Suppressor macrophage (primary cell): ENCODE results near the gene KCNN3.

Experiments
- DNase-seq, 4 experiments: peaks; one replicate each; pipeline ENCODE4 v3.0.0-alpha.2; 2020 to 2022

The KCNN3 gene

DNA sequence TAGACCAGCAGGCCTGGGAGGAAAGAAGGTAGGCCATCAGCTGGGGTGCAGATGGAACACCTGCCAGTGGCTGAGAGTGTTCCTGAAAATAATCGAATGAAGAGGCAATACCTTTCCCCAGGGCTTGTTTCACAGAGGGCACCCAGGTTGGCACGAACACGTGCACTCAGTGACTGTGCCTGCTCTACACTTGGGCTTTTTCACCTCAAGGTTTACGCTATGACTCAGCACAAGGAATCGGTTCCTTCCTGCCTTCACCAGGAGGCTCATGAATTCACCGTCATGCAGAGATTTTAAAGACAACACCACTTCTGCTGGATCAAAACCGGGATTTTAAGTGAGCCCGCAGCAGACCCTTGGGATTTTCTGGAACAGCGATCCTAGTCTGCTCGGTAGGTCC is 143.6 kb downstream of the KCNN3 start:
- DNase-seq = peak in 2 of 4 experiments; percentile 14 to 28

DNA sequence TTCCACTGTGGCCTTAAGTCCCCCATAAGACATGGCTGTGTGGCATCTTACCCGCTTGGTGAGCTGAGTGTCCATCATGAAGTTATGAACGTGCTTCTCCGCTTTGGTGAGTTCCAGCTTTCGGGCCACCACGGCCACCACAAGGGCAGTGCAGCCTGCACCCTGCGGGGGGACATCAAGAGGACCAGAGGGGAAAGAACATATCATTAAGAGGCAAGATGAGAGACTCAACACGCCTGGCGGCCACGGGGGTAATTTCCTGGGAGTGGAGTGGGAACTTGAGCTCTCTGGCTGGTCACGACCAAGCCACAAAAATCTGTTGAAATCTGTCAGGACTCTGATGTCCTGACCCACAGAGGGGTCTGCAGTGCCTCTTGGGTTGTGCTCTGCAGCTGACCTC is 144.2 kb downstream of the KCNN3 start:
- DNase-seq = no peak

DNA sequence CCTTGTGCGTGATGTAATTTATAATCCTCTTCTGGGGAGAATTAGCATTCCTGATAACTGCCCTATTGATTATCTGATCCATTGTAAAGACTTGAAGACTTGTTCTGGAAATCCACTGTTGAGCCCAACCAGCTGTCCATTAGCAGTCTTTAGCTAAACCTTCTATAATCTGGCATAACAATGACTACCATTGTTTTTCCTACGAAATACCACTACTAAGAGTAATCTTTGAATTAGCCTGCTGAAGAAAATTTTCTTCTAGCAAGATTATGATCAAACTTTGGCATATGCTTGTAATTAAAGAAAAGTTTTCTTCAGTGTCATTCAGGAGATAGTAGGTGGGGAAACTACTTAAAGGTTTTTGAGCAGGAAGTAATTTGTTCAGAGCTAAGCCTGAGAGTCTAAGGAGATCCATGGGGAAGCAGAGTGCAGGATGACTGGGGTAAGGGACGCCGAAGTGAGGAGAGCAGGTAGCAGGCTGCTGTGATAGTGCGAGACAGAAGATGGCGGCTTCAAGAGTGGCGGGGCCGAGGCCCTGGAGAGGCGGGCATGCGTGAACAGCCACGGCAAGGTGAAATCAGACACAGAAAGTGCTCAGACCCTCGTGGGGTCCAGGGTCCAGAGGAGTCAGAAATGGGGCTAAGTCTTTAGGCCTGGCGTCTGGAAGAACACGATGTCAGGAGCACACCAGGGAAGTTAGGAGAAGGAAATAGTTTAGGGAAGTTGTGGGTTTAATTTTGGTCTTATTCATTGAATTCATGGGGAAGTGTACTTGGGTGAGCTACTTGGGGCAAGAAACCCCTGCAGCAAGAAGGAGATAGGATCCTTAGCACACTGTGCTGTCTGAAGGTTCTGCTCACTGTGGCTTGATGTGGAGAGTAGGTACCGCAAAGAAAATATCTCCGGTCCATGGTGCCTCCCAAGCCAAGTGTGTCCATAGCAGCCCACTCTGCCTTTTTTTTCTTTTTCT is 149.5 kb downstream of the KCNN3 start:
- peak; percentile 49 to 89 (median 70) for DNase-seq

DNA sequence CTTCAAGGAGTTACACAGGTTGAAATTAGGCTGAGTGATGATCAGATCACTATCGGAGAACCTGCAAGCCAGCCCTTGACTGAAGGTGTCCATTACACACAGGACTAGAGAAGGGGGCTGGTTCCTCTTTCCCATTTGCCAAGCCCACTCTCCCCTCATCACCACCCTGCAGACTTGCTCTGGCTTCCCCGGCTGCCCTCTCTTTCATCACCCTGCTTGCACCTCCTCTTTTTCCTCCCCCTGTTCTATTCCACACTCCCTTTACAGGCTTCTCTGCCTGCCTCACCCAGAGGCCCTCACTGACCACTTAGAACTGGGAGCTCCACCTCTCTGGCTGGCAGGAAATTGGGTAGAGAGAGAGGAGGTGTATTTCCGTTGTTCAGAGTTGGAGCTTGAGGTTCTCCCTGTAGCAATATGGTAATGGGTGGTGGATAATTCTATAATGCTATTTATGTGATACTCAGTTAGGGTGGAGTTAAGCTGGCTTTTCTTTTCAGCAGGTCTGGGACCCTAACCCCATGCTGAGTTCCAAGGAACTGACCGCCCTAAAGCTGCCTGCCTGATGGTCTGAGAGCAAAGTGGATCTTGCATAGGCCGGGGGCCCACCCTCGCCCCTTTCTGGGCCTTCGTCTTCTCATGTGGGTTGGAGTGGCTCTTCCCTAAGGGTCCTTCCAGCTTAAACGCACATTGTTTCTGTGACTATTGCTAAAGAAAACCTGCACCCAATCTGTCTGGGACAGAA is 150.3 kb downstream of the KCNN3 start:
- peak in 3 of 4 experiments; percentile 13 to 51 (median 44) for DNase-seq

DNA sequence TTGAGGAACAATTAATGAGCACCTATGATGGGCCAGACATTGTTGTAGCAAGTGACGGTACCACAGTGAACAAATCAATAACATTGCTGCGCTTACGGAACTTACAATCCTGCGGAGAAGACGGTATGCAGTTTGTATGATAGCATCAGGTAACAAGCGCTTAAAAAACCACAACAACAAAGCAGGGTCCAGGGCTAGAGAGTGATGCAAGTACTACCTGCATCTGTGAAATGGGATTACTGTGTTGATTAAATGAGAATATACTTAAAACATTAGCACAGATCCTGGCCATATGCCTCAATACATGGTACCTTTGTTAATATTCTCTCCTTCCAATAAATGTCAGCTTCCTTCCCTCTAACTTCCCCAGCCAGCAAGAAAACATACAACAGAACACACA is 151.5 kb downstream of the KCNN3 start:
- no peak for DNase-seq

DNA sequence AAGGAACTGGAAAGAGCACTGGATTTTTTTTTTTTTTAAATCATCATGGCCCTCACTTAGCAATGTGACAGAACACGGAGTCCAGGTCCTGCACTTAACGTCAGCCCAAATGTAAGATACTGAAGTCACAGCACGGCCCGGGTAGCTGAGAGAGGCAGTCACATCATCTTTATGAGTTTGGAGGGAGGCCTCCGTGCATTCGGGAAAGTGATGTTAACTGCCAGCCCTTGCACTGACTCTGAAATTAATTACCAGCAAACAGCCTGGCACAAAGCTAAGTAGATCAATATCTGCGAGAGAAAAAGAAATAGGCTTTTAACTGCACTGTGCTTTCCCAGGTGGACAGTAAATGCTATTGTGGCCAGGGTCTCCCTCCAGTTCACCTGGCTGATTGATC is 152.6 kb downstream of the KCNN3 start:
- no peak for DNase-seq

DNA sequence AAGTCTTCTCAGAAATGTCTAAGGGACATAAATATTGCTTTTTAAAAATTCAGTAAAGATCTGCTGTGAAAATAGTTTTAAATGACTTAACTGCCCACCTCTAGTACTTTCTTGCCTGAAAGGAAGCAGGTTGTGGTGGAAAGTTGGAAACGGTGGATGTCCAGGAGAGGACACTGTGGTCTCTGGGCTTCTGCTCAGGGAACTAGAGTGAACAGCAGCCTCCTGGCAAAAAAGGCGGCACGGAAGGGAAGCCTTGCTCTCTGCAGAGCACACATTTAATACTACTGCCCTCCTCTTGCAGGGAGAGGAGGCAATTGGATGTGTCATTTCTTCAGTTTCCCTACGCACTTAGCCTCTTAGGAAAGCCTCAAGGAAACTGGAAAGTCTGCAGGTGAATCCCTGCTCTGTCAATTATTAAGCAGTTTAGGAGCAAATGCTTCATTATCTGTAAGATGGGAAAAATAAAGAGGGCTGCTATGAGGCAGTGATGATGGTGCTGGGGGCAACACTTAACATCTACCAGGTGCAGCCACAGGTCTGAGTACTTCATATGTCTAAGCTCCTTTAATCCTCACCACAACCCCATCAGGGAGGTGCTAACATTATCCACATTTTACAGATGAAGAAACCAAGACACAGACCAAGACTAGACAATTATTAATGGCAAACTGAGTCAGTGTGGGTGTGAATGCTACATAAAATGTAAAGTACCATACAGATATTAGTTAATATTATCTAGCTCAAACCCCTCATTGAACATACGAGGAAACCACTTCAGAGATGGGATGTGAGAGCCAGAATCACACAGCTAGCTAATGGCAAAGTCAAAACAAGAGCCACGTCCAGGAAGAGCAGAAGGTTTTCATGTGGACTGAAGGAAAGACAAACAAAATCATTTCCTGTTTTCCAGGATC is 153.2 kb downstream of the KCNN3 start:
- DNase-seq = no peak

DNA sequence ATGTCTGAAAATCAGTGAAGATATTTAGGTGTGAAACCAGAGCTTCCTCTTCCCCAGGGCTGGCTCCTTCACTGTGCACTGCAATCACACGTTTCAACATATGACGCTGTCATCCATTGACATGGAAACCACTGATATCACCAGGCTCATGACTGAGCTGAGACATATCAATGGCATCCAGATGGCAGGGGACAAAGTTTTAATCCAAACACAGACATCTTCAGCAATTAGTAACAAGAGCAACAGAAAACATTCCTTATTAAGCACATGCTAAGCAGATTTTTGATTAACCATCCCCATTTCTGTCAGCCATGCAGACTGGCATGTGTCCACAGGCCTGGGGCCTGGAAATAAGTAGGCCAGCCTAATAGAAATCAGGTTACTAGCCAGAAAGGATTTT is 154.1 kb downstream of the KCNN3 start:
- DNase-seq = peak; percentile 83 to 93 (median 87)

DNA sequence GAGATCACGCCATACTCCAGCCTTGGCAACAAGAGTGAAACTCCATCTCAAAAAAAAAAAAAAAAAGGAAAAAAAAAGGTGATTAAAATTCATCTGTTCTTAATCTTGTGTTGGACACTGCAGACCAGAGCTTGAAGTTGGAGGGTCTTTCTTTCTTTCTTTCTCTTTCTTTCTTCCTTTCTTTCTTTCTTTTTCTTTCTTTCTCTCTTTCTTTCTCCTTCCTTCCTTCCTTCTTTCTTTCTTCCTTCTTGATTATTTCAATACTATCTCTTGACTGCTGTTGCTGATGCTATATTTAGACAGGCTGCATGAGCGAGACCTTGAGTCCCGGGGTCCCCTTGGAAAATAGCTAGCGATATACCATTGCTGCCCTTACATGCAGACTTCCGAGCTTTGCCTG is 154.7 kb downstream of the KCNN3 start:
- DNase-seq = no peak

DNA sequence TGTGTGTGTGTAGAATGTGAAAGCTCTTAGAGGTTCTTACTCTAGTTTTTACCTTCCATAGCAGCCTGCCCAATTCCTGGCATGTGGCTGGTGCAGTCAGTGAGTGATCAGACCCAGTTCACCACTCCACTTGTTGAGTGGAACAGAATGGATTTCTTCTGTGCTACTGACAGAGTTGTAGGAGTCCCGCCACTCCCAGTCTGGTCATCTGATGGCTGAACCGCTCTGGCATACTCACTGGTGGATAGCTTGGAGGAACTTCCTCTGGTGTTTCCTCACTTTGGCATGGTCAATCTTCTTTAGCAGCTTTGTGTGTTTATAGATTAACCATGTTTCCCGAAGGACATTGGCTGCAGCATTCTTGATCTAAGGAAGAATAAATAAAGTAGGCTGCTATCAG is 155.4 kb downstream of the KCNN3 start:
- DNase-seq = peak; percentile 86 to 94 (median 91)

DNA sequence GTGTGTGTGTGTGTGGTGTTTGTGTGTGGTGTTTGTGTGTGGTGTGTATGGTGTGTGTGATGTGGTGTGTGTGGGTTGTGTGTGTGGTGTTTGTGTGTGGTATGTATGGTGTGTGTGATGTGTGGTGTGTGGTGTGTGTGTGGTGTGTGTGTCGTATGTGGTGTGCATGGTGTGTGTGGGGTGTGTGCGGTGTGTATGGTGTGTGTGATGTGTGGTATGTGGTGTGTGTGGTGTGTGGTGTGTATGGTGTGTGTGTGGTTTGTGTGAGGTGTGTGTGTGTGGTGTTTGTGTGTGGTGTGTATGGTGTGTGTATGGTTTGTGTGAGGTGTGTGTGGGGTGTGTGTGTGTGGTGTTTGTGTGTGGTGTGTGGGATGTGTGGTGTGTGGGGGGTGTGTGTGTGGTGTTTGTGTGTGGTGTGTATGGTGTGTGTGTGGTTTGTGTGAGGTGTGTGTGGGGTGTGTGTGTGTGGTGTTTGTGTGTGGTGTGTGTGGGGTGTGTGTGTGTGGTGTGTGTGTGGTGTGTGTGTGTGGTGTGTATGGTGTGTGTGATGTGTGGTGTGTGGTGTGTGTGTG is 155.9 kb downstream of the KCNN3 start:
- DNase-seq = no peak

DNA sequence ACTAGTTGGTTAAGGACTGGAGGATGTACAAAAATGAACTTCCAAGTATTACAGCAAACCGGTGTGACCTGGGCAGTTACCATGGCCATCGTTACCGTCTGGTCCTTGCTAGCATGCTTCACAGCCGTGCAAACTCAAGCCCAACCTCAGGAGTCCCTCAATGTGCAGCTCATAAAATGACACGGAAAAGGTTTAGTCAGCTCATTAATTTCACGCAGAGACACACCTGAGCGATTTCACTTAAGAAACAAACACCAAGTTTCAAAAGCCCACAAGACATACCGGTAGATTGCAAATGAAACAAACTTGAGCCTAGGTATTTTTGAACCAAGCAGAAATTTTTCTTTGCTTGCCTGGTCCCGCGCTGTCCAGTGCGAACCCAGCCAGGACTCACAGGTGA is 157.1 kb downstream of the KCNN3 start:
- DNase-seq = no peak

DNA sequence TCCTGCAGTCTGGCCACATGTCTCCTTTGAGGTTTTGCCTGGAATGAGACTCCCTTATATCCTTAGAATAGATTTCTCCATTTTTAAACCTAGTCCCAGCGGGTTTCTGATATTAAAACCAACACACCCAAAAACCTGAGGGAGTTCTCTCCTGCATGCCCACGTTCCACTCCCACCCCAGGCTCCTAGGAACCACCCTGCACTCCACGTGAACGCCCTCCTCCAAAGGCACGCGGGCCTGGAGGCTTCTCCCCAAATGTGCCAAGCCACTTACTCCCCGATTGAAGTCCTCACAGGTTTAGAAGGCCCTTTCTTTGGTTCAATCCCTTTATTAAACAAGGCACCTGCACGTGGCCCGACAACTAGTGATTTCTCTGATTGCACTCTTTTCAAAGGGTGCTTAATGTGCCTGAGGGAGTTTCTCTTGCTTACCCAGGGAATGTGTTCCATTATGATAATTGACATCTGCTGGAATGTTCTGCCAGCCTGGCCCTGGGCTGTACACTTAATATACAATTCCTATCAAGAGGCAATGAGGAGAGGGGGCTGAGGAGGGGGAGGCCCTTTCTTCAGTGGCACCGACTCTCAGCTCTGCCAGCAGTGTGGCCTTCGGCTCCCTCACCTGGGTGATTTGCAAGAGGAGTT is 157.8 kb downstream of the KCNN3 start:
- DNase-seq = no peak

DNA sequence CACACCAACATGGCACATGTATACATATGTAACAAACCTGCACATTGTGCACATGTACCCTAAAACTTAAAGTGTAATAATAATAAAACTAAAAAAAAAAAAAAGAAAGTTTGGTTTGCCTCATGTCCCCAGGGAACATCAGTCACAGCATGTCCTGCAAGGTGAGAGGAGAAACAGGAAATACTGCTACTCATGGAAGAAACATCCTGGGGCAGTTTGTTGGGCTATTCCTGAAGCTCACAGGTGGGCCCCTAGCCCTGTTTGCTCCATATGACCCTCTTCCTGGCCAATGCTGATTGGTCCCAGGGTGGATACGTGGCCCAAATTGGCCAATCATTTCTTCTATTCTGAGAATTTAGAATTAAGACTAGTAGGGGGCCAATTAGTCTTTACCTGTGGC is 158.7 kb downstream of the KCNN3 start:
- no peak for DNase-seq

DNA sequence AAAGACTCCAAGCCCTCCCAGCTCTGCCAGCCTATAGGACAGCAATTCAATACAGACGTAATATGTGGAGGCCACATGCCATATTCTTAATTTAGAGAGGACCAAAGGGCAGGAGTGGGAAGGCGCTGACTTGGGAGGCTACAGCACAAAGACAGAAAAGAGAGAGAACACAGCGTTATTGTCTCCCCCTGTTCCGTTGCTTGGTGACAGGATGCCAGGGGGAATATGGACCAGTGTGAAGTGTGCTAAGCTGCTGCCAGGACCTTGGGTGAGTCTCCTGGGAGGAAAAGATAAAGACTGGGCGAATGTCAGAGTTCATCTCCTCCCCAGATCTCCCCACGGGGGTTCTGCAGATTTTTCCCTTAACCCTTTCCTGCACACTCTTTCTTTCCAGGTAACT is 160.0 kb downstream of the KCNN3 start:
- DNase-seq = no peak

DNA sequence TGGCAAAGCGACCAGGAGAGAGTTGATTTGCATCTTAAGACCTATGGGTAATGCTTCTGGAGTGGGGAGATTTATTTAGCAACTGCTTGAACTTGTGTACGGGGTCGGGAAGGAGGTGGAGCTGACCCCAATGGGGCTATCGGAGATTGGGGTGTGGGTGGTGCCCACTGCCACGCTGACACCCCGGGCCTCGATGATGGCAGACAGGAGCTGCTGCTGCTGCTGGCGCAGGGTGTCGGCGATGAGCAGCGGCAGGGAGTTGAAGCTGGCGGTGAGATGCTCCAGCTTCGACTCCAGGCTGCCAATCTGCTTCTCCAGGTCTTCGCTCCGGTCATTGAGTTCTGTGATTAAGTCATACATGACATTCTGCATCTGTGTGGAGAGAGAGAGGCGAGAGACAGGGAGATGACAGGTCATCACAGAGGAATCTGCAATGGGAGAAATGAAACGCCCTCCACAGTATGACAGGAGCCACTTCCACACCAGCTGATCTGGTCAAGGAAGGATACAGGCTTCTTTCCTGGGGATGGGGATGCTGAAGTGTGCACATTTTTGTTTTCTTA is 162.1 kb downstream of the KCNN3 start:
- DNase-seq = no peak

DNA sequence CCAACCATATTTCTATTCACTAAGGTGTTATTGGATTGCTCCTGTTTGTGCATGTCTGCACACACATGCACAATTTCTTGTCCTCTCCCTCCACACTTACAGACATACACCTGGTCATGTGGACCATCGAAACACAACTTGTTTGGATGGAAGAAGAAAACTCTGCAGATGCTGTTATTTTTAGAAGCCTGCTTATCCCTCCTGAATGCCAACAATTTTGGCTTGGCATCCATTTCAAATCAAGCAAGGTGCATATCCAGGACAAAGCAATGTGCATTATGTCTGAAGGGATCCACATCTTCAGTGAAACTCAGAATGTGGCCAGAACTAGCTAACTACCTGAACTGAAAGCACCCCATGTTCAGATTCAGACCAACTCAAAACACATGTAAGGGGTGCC is 163.2 kb downstream of the KCNN3 start:
- DNase-seq = no peak

DNA sequence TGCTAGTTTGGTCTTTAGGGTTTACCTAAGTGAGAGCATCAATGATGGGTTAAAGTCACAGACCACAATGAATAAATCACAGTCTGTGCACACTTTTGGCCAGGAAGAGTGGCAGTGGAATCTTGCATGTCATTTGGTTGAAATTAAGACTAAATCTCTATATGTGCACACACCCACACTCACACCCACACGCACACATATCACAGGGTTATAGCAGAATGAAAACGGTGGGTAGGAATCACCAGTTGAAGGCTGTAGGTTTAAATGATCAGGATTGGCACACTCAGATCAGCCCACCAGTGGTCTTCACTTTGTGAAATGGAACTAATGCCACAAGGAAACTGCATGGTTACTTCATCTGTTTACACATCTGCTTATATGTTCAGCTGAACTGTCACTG is 164.5 kb downstream of the KCNN3 start:
- no peak for DNase-seq

DNA sequence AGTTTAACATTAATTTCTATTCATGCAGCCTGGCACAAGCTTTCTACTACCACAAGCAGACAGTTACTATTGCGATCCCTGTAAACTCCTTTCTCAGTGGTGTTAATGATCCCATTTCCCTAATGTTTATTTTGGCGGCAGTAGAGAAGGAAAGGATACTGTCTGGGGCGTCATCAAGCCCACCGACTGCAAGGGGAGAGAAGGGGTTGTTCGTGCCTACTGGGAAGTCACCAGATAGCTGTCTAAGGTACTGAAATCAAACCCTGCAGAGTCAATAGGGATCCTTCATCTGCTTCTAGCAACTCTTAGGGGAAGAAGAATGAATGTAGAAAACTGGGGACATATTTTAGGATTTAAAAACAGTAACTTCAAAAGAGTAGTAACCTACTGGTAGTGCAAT is 166.9 kb downstream of the KCNN3 start:
- no peak for DNase-seq

DNA sequence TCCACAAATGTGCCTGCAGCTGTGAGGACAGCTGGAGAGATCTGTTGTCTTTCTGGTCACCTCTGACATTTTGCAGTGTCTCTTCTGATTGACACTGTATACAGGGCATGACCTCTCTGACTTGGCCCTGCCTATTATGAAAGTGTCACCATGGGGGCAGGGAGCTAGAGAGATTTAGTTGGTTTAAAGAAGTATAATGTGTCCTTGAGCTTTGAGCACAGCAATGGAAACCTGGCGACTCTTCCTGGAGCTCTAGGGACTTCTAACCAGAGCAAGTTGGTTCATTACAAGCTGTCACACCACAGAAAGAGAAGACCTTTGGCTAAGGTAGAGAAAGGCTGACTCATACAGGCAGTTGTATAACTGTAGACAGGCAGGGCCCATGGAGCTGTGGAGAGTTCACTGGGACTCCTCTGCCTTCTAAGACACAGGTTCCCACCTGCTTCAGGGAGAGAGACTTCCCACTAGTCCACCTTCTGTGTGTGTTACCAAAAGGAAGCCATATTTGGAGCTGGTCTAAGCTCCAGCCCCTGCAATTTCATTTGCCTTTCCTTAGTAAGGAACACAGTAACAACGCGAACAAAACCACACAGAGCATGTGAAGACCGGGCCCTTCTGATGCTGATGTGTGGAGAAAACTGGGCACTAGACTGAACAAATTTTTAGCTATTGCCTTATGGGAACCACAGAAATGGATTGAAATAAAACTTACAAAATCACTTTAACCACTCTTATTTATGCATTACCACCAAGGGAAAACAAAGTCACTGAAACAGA is 171.6 kb downstream of the KCNN3 start:
- peak in 2 of 4 experiments; percentile 13 to 25 for DNase-seq

DNA sequence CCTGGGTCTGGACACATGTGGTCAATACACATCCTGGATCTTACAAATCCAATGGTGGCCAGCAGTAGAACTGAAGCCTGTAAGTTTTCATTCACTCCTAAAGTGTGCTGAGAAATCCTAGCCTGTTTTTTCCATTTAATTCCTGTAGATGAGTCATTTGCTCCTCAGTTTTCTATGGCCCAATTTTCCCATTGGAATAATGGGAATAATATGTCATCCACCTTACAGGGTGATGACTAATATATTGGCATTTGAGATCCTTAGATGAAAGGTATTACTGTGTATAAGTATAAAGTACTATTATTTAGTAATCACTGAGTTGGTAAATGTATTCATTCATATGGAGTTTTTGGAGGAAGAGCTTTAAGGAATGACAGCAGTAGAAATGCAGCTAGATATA is 172.4 kb downstream of the KCNN3 start:
- DNase-seq = no peak
